ENCODE results near the gene MAOB. TPM values are rescaled to one million over a fixed set of nuclear protein-coding genes. Genes with fewer than 3 reads are reported as not detected.

Gene MAOB
- total and polyA plus RNA-seq, 10 of the 15 experiments (the other 5 are each of a cell fraction or from before 2014, with no cell fraction given): 0.21 TPM; not detected in 9

- TF ChIP-seq SIN3A (IDR thresholded peaks at IDR 0.05; ENCODE audit: low read depth, low read length) (no peak), HDAC2 (IDR thresholded peaks at IDR 0.05) (no peak), ZBTB40 (IDR thresholded peaks at IDR 0.05; ENCODE audit: borderline replicate concordance) (no peak), MXI1 (IDR thresholded peaks at IDR 0.05; ENCODE audit: low read depth, low read length) (no peak), MEF2A (IDR thresholded peaks at IDR 0.05; ENCODE audit: insufficient read depth, low read depth, low read length) (no peak), PML (IDR thresholded peaks at IDR 0.05; ENCODE audit: low read length) (no peak), MTA3 (IDR thresholded peaks at IDR 0.05; ENCODE audit: borderline replicate concordance, low read length) (no peak), TAF1 (IDR thresholded peaks at IDR 0.05; ENCODE audit: borderline replicate concordance, low read depth, low read length) (no peak), RAD21 (IDR thresholded peaks at IDR 0.05; ENCODE audit: insufficient read depth, low read depth, low read length) (no peak)
- Histone ChIP-seq H3K27me3 (replicated peaks in 1 of 2; ENCODE audit: control insufficient read depth in 2 of 2, insufficient read depth in 2 of 2, low read length in 1 of 2) (no peaks in the 10 kb centered on the region), H3K36me3 (ENCODE audit: control insufficient read depth in 2 of 2, insufficient read depth in 2 of 2, low read length in 1 of 2) (no peaks in the 10 kb centered on the region), H4K20me1 (ENCODE audit: control insufficient read depth, insufficient read depth) (no peaks in the 10 kb centered on the region), H3K4me1 (ENCODE audit: control insufficient read depth, insufficient read depth, low read length) (no peaks in the 10 kb centered on the region), H3K9ac (ENCODE audit: control insufficient read depth, insufficient read depth, low read length) (no peak overlapping the region), H2AFZ (ENCODE audit: control insufficient read depth, low read depth, low read length) (no peak overlapping the region), H3K27ac (ENCODE audit: control insufficient read depth, insufficient read depth) (no peak overlapping the region), H3K4me2 (ENCODE audit: control insufficient read depth, insufficient read depth) (no peak overlapping the region), H3K4me3 (no peak overlapping the region), H3K79me2 (ENCODE audit: control insufficient read depth, insufficient read depth, low read length) (no peaks in the 10 kb centered on the region), H3K9me3 (replicated peaks; ENCODE audit: control insufficient read depth, insufficient read depth, low read length) (no peaks in the 10 kb centered on the region)
- ChIA-PET RAD21 (ENCODE audit: unreplicated experiment) (no interaction called here), CTCF (interaction anchor here (2.5 kb wide), 1 partner anchor 12 kb away, joined by 12 read pairs; no protein-coding TSS in a partner anchor), SMC1A (ENCODE audit: uncharacterized antibody, unreplicated experiment) (no interaction called here), POLR2A (no interaction called here)
- no peak for ATAC-seq
- BruUV-seq (replicated peaks): no TSS peak
- in situ Hi-C loops (cut with MboI) (no loop called here), intact Hi-C loops (cut with micrococcal nuclease; ENCODE audit: unreplicated experiment) (no loop called here)
- DNase-seq (ENCODE audit: low read depth, low spot score): no peak
- FAIRE-seq: no peak
Measured at GRCh38 chrX:43846558-43846957, 35.7 kb downstream of the MAOB start.
